NCI-H146 (cell line): ENCODE data around the gene CD46.

Source experiments
- DNase-seq: peaks from one replicate; lab custom pipeline; 2025; lab: John Stamatoyannopoulos, UW

Gene CD46

DNA sequence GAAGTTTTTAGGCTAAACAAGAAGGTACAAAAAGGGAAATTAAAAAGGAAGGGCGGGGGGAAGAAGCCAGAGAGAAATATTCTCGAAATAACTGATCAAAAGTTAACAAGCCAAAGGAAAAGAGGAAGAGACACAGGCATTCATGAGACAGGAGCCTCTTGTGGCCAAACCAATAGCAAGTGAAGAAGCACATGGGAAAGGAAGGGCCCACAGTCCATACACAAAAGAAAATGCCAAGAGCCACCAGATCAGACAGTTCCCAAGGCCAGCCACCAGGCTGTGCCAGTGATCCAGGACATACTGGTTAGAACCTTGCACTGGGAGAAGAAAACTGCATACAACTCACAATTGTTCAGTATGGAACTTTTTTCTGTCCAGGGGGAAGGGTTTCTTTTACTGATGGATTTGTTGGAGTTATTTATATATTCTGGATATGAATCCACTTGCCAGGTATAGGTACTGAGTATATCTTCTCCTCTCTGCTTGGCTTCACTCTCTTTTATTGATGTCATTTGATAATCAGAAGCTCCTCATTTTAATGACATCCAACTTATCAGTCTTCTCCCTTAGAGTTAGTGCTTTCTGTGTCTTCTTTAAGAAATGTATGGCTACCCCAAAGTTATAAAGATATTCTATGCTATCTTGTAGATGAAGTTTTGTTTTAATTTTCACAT lies 76.8 kb downstream of the CD46 start:
- DNase-seq, result peak; percentile 67

DNA sequence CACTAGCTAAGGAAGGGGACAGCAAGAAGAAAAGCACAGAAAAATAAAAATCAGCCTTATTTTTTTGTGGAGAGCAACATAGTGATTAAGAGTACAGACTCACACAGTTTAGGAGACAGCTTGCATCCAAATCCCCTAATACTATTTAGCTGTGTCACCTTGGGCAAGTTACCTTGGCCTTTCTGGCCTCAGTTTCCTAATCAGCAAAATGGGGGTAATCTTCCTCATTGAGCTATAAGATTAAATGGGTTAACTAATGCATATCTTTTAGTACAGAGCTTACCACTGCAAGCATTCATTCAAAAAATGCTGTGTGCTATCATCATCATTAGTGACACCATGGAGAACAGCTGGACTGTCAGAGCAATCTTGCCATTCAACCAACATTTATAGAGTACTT lies 77.7 kb downstream of the CD46 start:
- DNase-seq, result no peak

DNA sequence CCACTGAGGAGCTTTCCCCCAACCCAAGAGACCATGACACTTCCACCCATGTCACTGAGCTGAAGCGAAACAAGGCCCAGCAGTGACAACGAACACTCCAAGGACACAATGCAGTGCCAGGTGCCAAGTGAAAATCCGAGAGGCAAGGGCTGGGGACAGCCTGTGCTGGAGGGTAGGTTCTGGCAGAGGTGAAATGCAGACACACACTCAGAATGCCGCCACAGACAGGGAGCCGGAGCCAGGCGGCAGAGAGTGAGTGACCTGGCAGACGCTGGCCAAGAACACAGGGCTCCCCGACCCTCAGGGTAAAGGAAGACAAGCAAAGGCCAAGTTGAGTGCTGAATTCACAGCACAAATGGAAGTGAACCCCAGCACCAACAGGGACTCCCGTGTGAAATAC lies 78.9 kb downstream of the CD46 start:
- DNase-seq, result no peak

DNA sequence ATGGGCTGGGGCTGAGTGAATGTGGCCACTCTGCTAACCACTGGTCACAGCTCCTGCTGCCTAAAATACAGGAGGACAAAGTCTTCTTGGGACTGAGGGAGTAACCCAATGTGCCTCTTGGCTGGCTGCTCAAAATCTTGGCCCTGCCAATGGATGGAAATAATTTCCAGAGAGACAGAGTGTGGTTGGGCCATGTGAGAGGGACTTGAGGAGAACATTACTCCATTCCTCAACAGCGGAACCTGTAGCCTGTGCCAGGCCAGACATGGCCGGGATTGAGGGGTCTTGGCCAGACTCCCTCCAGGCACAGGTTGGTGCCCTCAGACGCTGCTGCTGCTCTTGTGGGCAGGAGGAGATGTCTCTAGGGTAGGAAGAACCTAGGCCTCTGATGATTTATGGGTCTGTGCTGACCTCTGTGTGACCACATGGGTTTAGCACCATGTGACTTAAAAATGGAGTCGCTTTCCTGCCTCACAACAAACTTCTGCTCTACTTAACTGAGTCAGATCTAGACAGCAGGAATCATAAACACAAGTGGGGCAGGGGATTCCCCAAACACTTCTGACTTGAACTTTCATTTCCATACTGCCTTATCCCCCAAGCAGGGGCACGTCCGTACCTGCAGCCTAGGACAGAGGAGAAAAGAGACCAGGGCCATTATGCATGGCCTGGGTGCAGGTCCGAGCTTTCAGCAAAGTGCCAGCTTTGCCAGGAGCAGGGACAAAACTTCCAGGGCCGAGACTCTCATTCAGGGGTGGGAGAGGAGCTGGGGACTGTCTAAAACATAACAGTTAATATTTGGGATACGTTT lies 79.9 kb downstream of the CD46 start:
- no peak for DNase-seq

DNA sequence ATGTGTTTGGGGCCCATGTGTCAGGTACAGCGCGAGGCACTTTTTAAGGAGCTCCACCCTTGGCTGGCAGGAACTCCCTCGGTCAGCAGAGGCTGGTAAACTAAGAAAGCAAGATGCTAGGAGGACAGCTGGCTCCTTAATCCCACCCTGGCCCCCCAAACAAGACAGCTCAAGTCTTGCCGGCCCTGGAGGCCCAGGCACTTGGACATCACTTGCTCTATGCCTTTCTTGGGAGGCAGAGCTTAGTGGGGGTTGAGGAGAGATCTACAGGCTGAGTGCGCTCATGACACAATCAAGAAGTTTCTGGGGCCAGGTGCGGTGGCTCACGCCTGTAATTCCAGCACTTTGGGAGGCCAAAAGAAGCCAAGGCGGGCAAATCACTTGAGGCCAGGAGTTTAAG lies 80.9 kb downstream of the CD46 start:
- no peak for DNase-seq

DNA sequence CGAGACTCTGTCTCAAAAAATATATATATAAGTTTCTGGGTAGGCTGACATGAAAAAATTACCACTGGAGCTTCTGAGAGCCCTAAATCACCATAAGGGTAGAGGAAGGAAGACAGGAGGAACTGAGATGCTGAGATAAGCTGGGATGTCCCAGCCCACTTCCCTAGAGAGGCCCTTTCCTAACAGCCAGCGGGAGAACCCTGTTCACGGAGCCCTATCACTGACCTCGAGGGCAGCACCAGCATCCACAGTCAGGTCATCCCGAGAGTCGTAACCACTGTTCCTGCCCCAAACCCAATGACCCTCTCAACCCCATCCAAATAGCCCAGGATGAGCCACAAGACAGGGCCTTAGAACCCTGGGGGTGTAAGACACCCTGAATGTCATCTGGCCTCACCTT lies 81.5 kb downstream of the CD46 start:
- no peak for DNase-seq

DNA sequence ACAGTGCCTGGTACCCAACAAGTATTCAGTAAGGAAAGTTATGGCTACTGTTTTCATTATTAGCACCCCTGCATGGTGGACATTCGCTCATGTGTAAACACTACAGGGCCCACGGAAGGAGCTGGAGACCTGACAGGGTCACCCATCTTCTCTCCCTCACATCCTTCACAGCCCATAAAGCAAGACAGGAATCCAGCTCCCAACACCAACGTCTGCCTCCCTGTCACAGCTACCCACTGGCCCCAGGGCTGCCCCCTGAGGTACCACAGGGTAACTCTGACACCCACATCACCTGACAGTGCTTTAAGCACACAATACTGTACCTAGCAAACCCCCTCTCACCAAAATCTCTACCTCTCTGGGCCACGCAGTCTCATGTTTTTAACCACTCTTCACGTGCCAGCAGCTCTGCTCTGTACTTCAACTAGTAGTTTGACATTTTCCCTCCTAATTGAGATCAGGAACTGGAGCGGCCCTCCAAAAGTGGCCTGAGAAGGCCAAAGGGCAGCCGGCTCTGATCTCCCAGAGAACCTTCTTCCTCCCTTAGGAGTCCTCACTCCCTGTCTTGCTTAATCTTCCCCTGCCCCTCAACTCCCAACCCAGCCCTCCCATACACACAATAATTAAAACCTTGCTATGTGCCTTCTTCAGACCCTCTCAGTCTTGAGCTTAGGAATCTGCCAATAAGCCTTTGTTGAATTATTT lies 82.3 kb downstream of the CD46 start:
- no peak for DNase-seq

DNA sequence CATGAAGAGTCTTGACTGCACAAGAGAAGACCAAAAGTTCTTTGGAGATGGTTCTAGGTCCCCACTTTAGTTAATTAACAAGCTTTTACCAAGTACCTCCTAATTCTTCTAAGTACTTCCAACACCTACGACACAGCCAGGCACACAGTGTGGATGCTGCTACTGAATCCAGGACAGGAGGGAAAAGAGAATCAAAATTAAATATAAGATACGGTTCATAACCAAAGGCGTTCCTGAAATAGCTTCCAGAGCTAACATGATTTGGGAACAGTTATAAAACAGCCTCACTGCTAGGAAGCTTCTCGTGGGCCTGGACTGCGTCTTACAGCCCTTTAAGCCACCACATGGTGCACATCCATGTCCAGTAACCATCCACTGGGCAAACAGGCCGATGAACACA lies 84.1 kb downstream of the CD46 start:
- no peak for DNase-seq

DNA sequence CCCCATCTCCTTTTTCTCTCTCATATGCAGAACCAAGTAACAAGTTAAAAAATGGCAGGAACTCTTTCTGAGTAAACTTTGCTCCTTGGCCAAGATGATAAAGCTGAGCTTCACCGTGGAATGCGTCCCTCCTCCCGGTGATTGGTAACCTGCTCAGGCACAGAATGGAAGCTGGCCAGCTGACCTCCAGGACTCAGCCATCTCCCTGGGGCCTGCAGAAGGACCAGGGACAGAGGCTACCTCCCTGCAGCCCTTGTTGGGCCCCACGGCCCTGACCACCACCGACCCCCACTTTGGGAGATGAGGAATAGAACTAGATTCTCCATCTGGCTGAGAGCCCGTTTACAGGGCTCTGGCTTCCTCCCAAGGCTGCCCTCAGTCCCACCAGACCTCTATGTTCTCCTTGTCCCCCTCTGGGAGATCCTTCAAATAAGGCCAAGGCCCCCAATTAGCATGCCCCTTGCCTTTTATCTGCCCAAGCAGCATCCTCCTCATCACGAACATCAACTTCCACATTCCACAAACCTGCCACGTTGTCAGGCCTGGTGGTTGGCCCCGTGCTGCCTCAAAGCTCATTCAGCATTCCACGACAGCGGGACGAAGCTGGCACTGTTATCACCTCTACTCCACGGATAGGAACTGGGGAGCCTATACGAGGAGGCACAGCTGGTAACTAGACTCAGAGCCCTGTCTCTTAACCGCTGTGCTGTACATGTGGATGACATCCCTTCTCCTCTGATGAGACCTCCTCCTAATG lies 84.9 kb downstream of the CD46 start:
- no peak for DNase-seq

DNA sequence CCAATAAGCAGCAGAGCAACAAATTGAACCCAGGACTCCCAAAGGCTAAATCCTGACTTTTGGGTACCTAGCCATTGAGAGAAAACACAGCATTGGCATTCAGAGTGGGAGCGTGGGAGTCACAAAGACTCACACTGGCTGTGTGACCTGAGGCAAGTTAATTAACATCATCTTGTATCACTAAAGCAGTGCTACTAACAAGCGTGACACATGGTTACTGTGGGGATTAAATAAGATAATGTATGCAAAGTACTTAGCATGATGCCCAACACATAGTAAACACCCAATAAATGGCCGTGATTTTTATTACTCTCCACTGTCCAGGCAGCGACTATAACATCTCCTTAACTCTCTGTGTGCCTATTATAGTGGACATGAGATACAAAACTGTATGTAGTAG lies 85.8 kb downstream of the CD46 start:
- DNase-seq, result no peak

DNA sequence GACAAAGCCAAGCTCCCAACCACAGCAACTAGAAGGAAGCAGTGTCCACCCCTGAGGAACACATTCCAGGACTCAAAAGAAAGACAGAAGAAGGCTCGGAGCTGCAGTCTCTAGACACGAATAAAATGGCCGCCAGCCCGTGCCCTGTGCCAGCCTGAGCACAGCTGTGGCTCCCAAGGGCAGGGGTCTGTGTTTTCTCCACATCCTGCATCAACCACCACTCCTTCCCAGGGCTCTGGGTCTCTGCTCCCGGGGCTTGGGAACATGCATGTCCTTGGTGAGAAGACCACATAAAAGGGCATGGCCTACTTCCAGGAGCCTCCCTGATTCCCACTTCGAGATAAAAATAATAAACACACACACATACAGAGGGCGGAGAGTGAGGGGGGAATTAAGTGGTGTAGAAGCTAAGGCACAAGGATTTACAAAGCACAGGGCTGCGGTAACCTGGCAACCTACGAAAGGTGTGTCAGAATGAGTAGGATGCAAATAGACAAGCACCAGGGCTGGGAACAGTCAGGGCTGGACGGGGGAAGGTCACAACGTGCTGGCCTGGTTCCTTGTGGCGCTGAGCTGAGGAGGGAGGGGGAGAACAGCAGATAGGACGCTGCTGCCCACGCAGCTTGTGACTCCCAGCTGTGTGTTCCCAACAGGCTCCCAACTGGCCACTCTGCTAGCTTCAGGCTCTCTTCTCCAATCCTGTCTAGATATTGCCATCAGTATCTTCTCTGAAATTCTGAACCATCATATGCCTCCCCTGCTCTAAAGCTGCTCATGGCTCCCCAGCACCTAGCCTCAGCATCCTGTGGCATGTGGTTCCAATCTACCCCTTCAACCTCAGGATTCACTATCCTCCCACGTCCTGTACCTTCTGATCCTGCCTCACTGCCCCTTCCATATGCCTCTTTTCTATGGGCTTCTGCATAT lies 86.6 kb downstream of the CD46 start:
- no peak for DNase-seq

DNA sequence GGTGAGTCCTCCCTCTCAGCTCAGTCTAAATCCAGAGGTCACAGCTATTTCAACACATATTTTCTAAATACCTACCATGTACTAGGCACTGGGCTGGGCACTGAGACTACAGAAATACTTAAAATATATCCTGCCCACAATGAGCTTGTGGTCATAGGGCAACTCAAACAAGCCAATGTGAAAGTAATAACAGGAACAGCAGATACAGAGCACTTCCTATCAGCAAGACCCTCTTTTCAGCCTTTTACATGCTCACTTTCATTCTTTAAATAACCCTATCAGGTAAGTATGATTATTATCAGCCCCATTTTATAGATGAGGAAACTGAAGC lies 87.2 kb downstream of the CD46 start:
- no peak for DNase-seq

DNA sequence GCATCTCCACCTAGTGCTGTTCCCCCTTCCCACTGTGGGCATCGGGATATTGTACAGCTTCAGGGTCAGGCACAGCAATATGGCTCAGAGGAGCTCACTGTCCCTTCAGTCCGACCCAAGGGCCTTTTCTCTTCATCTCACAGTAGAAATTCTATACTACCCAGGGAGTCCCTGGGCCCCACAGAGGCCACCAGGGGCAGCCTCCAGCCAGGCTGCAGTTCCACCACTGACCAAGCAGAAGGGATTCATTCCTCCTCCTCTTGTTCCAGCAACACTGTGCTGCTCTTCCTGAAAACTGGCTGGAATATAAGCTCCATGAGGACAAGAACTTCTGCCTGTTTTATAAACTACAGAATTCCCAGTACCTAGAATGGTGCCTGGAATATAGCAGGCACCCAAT lies 88.5 kb downstream of the CD46 start:
- no peak for DNase-seq

DNA sequence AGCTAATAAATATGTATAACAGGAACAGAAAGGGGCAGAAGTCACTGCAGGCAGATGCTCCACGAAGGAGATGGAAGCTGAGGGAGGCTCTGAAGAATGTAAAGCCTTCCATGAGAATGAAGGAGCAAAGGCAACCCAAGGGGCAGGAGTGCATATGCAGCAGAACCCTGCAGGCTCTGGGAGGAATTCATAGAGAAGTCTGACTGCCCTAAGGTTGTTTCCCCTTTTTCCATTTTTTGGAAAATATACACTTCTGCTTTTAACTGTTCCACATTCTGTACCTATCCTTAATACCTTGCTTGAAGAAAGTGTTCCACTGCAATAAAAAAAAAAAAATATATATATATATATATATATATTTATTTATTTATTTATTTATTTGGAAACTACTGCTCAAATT lies 89.4 kb downstream of the CD46 start:
- no peak for DNase-seq

DNA sequence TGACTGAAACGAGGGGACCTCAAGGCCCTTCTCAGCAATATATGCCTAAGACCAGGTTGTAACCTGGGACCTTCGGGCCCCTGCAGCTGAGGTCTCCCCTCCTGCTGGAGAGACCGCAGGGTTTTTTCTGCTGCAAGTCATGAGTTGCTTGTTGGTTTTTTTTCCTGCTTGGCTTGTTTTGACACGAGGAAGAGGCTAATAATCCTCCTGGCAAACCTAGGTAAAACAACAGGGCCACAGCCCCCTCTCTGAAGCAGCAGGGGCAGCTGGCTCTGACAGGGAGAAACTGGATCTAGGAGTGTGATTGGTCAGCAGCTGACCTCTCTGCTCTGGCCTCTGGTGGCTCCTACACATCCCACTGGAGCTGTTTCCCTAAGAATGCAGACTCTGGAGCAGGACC lies 90.0 kb downstream of the CD46 start:
- no peak for DNase-seq

DNA sequence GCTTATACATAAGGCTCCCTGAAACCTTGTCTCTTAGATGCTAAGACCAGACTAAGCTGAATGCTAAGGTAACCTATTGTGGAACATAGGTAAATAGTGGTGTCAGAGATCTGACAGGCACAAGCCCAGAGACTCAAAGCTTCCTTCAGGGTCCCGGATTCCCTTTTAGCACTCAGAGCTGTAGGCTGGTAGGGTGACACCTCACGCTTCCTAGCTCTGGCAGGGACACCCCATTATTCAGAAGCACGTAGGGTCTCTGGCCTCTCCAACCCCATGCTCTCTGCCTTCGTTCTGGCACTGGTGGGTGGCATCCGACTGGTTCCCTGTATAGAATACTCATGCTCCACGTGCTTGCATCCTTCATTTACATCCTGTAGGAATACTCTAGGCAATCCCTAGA lies 90.7 kb downstream of the CD46 start:
- no peak for DNase-seq

DNA sequence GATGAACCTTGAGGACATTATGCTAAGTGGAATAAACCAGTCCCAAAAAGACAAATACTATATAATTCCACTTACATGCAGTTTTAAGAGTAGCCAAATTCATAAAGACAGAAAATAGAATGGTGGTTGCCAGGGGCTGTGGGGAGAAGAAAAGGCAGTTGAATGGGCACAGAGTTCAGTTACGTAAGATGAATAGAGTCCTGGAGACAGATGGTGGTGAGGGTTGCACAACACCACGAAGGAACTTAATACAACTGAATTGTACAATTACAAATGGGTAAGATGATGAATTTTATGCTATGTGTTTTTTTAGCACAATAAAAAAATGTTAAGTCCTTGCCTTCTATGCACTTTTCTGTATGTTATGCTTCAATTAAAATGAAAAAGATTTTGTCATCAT lies 92.5 kb downstream of the CD46 start:
- DNase-seq, result no peak
